ENCODE results near the gene CUX1. TPM values are rescaled to one million over a fixed set of nuclear protein-coding genes. Genes with fewer than 3 reads are reported as not detected.

CUX1 gene
- total and polyA plus RNA-seq, 2 donors (not counting 1 experiment from before 2014, with no cell fraction given) = 22.7 to 38.1 TPM

DNA sequence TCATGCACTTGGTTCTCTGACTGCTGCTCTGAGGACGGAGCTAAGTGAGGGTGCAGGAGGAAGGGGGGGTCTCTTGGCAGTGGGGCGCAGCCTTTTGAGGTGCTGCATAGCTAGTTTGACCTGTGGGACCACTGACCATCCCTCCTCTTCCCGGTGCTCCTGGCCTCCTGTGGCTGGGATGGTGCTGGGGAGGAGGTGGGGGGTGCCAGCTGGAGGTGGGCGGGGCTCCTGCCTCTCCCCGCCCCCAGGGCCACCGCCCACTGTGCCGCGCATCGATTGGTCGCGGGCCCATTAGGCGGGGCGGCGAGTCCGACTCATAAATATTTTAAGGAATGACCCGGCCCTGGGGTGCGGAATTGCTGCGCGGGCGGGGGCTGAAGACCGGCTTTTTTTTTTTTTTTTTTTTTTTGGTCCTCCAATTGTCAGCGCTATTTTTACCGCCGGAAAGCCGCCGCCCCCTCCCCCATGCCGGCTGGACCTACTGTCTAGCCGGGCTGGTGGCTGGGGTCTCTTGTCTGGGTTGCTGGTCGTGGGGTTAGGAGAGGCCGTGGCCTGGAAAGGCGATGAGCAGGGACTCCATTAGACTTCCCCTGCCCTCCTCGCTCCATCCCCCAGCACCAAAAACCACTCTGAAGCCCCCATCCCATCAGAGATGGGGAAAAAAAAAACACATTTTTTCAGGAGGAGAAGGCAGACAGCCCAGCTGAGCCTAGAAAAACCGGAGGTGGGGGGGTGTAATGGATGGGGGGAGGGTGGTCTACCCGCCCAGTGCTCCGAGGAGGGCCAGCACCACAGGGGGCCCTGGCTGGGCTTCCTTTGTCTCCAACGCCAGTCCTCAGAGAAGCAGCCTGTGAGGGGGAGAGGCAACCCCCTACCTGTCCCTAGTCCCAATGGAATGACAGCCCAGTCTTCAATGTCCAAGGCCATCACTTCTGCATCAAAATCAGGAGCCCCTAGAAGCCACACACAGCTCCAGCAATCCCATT is 475.7 kb downstream of the CUX1 start:
- peaks cover 6% of the 10 kb centered on the region for H3K27me3 ChIP-seq (ENCODE audit: control insufficient read depth, insufficient read depth, low read length)
- H3K9me3 ChIP-seq (ENCODE audit: control insufficient read depth, insufficient read depth, low read depth, low read length) = no peaks in the 10 kb centered on the region
- no peaks in the 10 kb centered on the region for H3K36me3 ChIP-seq (ENCODE audit: control insufficient read depth, insufficient read depth, low read length)
- H2AFZ ChIP-seq (ENCODE audit: low read length) = no peak overlapping the region
- no peak overlapping the region for H3K4me2 ChIP-seq (ENCODE audit: extremely low read depth, insufficient read depth, low read length)
- TF ChIP-seq, protein P1, sequence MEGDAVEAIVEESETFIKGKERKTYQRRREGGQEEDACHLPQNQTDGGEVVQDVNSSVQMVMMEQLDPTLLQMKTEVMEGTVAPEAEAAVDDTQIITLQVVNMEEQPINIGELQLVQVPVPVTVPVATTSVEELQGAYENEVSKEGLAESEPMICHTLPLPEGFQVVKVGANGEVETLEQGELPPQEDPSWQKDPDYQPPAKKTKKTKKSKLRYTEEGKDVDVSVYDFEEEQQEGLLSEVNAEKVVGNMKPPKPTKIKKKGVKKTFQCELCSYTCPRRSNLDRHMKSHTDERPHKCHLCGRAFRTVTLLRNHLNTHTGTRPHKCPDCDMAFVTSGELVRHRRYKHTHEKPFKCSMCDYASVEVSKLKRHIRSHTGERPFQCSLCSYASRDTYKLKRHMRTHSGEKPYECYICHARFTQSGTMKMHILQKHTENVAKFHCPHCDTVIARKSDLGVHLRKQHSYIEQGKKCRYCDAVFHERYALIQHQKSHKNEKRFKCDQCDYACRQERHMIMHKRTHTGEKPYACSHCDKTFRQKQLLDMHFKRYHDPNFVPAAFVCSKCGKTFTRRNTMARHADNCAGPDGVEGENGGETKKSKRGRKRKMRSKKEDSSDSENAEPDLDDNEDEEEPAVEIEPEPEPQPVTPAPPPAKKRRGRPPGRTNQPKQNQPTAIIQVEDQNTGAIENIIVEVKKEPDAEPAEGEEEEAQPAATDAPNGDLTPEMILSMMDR (conservative IDR thresholded peaks at IDR 0.05 in 1 of 2, IDR thresholded peaks at IDR 0.05 in 1 of 2; ENCODE audit: low read depth in 1 of 2, low read length in 2 of 2) = no peak
- TF ChIP-seq EZH2 (IDR thresholded peaks at IDR 0.05; ENCODE audit: low read length, missing control alignments) = no peak
- H4K20me1 ChIP-seq (ENCODE audit: control insufficient read depth, extremely low read depth, insufficient read depth, low read length) = no peaks in the 10 kb centered on the region
- H3K4me1 ChIP-seq (ENCODE audit: control insufficient read depth, extremely low read depth, insufficient read depth, low read length) = no peaks in the 10 kb centered on the region
- H3K27ac ChIP-seq (ENCODE audit: insufficient read depth, low read length) = no peak overlapping the region
- H3K4me3 ChIP-seq (replicated peaks in 1 of 4; ENCODE audit: control extremely low read depth in 1 of 4, insufficient read depth in 1 of 4, low read depth in 3 of 4, low read length in 4 of 4) = no peak overlapping the region
- H3K9ac ChIP-seq (ENCODE audit: insufficient read depth, low read length) = no peak overlapping the region
- H3K79me2 ChIP-seq (ENCODE audit: control insufficient read depth, insufficient read depth, low read length) = no peaks in the 10 kb centered on the region
- DNase-seq (ENCODE audit: low read depth in 2 of 2) = no peak

- Histone ChIP-seq H4K20me1 (ENCODE audit: control insufficient read depth, extremely low read depth, insufficient read depth, low read length) (no peaks in the 10 kb centered on the region), H3K9me3 (ENCODE audit: control insufficient read depth, insufficient read depth, low read depth, low read length) (no peaks in the 10 kb centered on the region), H3K9ac (ENCODE audit: insufficient read depth, low read length) (no peak overlapping the region), H3K27me3 (ENCODE audit: control insufficient read depth, insufficient read depth, low read length) (peaks cover 6% of the 10 kb centered on the region), H3K4me2 (ENCODE audit: extremely low read depth, insufficient read depth, low read length) (no peak overlapping the region), H2AFZ (ENCODE audit: low read length) (no peak overlapping the region), H3K36me3 (ENCODE audit: control insufficient read depth, insufficient read depth, low read length) (no peaks in the 10 kb centered on the region), H3K27ac (ENCODE audit: insufficient read depth, low read length) (no peak overlapping the region), H3K4me3 (replicated peaks in 1 of 4; ENCODE audit: control extremely low read depth in 1 of 4, insufficient read depth in 1 of 4, low read depth in 3 of 4, low read length in 4 of 4) (no peak overlapping the region), H3K4me1 (ENCODE audit: control insufficient read depth, extremely low read depth, insufficient read depth, low read length) (no peaks in the 10 kb centered on the region), H3K79me2 (ENCODE audit: control insufficient read depth, insufficient read depth, low read length) (no peaks in the 10 kb centered on the region)
- TF ChIP-seq EZH2 (IDR thresholded peaks at IDR 0.05; ENCODE audit: low read length, missing control alignments) = no peak
- TF ChIP-seq, protein P1 (conservative IDR thresholded peaks at IDR 0.05 in 1 of 2, IDR thresholded peaks at IDR 0.05 in 1 of 2; ENCODE audit: low read depth in 1 of 2, low read length in 2 of 2) = no peak
- DNase-seq (ENCODE audit: low read depth in 2 of 2) = no peak
Measured at GRCh38 chr7:102294589-102294988, 477.2 kb downstream of the CUX1 start.

GRCh38 chr7:102295346-102296178 is 478.1 kb downstream of the CUX1 start:
- Histone ChIP-seq H3K4me1 (ENCODE audit: control insufficient read depth, extremely low read depth, insufficient read depth, low read length) (no peaks in the 10 kb centered on the region), H3K36me3 (ENCODE audit: control insufficient read depth, insufficient read depth, low read length) (no peaks in the 10 kb centered on the region), H3K9me3 (ENCODE audit: control insufficient read depth, insufficient read depth, low read depth, low read length) (no peaks in the 10 kb centered on the region), H4K20me1 (ENCODE audit: control insufficient read depth, extremely low read depth, insufficient read depth, low read length) (no peaks in the 10 kb centered on the region), H3K27ac (ENCODE audit: insufficient read depth, low read length) (no peak overlapping the region), H3K4me3 (replicated peaks in 1 of 4; ENCODE audit: control extremely low read depth in 1 of 4, insufficient read depth in 1 of 4, low read depth in 3 of 4, low read length in 4 of 4) (no peak overlapping the region), H3K79me2 (ENCODE audit: control insufficient read depth, insufficient read depth, low read length) (no peaks in the 10 kb centered on the region), H3K27me3 (ENCODE audit: control insufficient read depth, insufficient read depth, low read length) (peaks cover 6% of the 10 kb centered on the region), H3K4me2 (ENCODE audit: extremely low read depth, insufficient read depth, low read length) (no peak overlapping the region), H3K9ac (ENCODE audit: insufficient read depth, low read length) (no peak overlapping the region), H2AFZ (ENCODE audit: low read length) (no peak overlapping the region)
- TF ChIP-seq, protein P1 (conservative IDR thresholded peaks at IDR 0.05 in 1 of 2, IDR thresholded peaks at IDR 0.05 in 1 of 2; ENCODE audit: low read depth in 1 of 2, low read length in 2 of 2) = no peak
- TF ChIP-seq EZH2 (IDR thresholded peaks at IDR 0.05; ENCODE audit: low read length, missing control alignments) = no peak
- DNase-seq (ENCODE audit: low read depth in 2 of 2) = no peak

Data from fibroblast of lung (primary cell).